Naive thymus-derived CD8-positive, alpha-beta T cell (primary cell): ENCODE measurements around the gene CUL4A. TPM values are rescaled to one million over a fixed set of nuclear protein-coding genes. Genes with fewer than 3 reads are reported as not detected.

ENCODE experiments used
- ATAC-seq, 2 donors: fragments of 150-1000 bp; cut with Tn5 transposase in 1 of 2; sonication (Bioruptor Pico), chemical (Tn5 transposase) in 1 of 2; 1 replicate in 1 of 2; 2 replicates in 1 of 2; pipeline ENCODE4 v1.10.0; 2021; ENCODE audit warnings: mild to moderate bottlenecking in 2 of 2, moderate library complexity in 2 of 2
- POLR2A ChIA-PET: fragments of 350-600 bp; sonication (Branson Sonifier 250); formaldehyde crosslinking; loops from one replicate; lab custom pipeline; 2021; ENCODE audit warnings: antibody characterized with exemption; lab: Charles Lee
- DNase-seq, 10 donors: peaks; one replicate each; pipeline versions ENCODE4 v3.0.0 to v3.0.0-alpha.2; 2020 to 2022
- H3K27ac Mint-ChIP-seq, 10 donors: one replicate each; pipeline ENCODE4 v1.8.0; 2020 to 2022; ENCODE audit warnings: mild to moderate bottlenecking in 10 of 10, mixed read lengths in 10 of 10, moderate library complexity in 4 of 10, inconsistent platforms in 1 of 10
- H3K27me3 Mint-ChIP-seq, 5 donors: one replicate each; pipeline ENCODE4 v1.8.0; 2021 to 2022; ENCODE audit warnings: mixed read lengths in 5 of 5
- H3K36me3 Mint-ChIP-seq, 3 donors: one replicate each; pipeline ENCODE4 v1.8.0; 2020 to 2022; ENCODE audit warnings: mixed read lengths in 3 of 3, mild to moderate bottlenecking in 2 of 3, inconsistent platforms in 1 of 3
- H3K4me1 Mint-ChIP-seq, 4 donors: one replicate each; pipeline ENCODE4 v1.8.0; 2021 to 2022; ENCODE audit warnings: mixed read lengths in 4 of 4
- H3K4me3 Mint-ChIP-seq, 10 donors: one replicate each; pipeline ENCODE4 v1.8.0; 2020 to 2022; ENCODE audit warnings: mild to moderate bottlenecking in 10 of 10, mixed read lengths in 10 of 10, moderate library complexity in 6 of 10, inconsistent platforms in 1 of 10
- H3K9me3 Mint-ChIP-seq, 9 donors: one replicate each; pipeline ENCODE4 v1.8.0; 2020 to 2022; ENCODE audit warnings: mixed read lengths in 9 of 9, mild to moderate bottlenecking in 3 of 9, inconsistent platforms in 1 of 9, moderate library complexity in 1 of 9
- polyA plus RNA-seq, 3 donors: library from polyadenylated mRNA; unstranded; fragments of 300-500 nt; fragmentation: Illumina TruSeq; gene quantifications; one replicate each; pipeline ENCODE4 v1.2.3, GENCODE V29; 2021
- total RNA-seq, 8 experiments: library from RNA in 2 of 8; stranded (reverse) in 2 of 8; gene quantifications; one replicate each; pipeline ENCODE4 v1.2.3 and lab custom pipeline; 2021 to 2026

CUL4A gene
- total and polyA plus RNA-seq, 5 experiments from 2014 or later: 36.1 to 90.8 (median 49.2) TPM

DNA sequence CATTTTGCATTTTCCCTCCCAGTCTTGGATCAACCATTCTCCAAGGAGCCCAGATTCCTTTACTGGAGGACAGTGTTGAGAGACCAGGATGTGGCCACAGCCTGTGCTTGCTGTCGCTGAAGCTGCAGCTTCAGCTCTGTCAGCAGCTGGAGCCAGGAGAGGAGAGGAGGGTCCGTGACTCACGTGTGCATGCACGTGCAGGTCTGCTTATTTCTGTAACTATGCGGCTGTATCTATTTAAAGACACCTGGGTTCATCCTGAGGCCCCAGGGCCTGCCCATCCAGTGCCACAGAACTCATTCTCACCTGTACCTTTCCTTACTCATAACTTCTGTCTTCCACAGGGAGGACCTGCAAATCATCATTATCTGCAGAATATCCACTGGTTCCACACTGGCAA is 79.5 kb downstream of the CUL4A start:
- H3K36me3 Mint-ChIP-seq: no peaks in the 10 kb centered on the region
- H3K27ac Mint-ChIP-seq: no peak overlapping the region
- H3K27me3 Mint-ChIP-seq: peaks cover 26 to 66% (median 45%) of the 10 kb centered on the region in 5 donors
- peaks cover 6 to 13% (median 11%) of the 10 kb centered on the region in 4 donors for H3K4me1 Mint-ChIP-seq
- no peak overlapping the region for H3K4me3 Mint-ChIP-seq
- DNase-seq (no peak), ATAC-seq (no peak)
- POLR2A ChIA-PET: no interaction called here
- H3K9me3 Mint-ChIP-seq: no peaks in the 10 kb centered on the region

DNA sequence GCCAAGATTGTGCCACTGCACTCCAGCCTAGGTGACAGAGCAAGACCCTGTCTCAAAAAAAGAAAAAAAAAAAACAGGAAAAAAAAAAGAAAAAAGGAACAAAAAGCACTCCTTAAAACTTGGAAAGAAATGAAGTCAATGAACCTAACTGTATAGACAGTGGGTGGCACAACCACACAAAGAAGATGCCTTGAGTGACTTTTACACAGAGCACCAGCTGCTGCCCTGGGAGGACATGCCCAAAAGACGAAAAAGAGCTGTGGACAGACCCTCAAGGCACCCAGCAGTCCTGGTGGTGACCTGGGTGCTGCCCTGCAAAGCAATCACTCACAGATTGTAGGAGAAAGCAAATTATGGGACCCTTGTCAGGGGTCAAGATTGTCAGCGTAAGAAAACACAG is 81.7 kb downstream of the CUL4A start:
- Mint-ChIP-seq H3K9me3 (no peaks in the 10 kb centered on the region), H3K4me3 (peak overlapping the region in 1 of 10 donors; percentile 48), H3K36me3 (no peaks in the 10 kb centered on the region), H3K27ac (no peak overlapping the region), H3K27me3 (peaks cover 25 to 62% (median 47%) of the 10 kb centered on the region in 5 donors), H3K4me1 (peaks cover 9 to 15% (median 13%) of the 10 kb centered on the region in 4 donors)
- no peak for DNase-seq
- no peak for ATAC-seq
- POLR2A ChIA-PET: no interaction called here

DNA sequence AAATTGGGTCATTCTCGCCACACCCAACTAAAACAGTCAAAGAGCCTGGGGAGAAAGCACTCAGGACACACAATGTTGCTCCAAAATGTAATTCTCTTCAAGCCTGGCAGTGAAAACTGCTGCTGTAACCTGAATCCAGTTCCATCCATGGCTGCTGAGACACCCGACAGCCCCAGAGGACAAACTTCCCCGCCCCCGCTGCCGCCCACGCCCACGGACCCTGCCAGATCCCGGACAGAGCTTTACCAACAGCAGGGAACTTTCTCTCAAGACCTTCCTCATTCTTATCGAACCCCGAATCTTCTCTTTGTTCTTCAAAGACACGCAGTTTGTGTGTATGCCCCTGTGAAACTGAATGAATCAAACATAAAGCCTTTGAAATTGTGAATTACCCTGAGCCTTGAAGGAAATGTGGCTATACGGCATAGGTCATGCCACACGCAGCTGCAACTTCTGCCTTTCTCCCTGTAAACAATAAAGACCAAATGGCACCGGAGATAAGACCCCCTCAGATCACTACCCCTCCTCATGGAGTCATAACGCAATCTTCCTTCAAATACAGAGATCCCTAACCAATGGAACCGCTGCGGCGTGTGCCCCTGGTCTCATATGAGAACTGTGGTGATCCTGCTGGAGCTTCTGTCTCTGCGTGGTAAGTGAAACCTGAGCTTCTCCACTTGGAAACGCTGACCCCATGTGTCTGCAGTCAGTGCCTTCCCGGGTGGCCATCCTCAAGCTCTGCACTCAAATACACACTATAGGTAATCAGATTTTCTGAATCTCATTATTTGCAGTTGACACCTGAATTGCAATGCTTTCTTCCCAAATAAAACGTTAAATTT is 82.8 kb downstream of the CUL4A start:
- H3K27me3 Mint-ChIP-seq: peaks cover 26 to 61% (median 44%) of the 10 kb centered on the region in 5 donors
- H3K36me3 Mint-ChIP-seq: peaks cover 0 to 2% (median 2%) of the 10 kb centered on the region in 3 donors
- ATAC-seq (peak in 1 of 2 donors; percentile 22), DNase-seq (peak in 3 of 10 donors; percentile 21 to 27 (median 22))
- POLR2A ChIA-PET: no interaction called here
- H3K4me3 Mint-ChIP-seq: peak overlapping the region; percentile 1 to 69 (median 30)
- peaks cover 0 to 4% (median 1%) of the 10 kb centered on the region in 9 donors for H3K9me3 Mint-ChIP-seq
- H3K27ac Mint-ChIP-seq: peak overlapping the region in 3 of 10 donors; percentile 10 to 56 (median 21)
- H3K4me1 Mint-ChIP-seq: peaks cover 14 to 22% (median 20%) of the 10 kb centered on the region in 4 donors

DNA sequence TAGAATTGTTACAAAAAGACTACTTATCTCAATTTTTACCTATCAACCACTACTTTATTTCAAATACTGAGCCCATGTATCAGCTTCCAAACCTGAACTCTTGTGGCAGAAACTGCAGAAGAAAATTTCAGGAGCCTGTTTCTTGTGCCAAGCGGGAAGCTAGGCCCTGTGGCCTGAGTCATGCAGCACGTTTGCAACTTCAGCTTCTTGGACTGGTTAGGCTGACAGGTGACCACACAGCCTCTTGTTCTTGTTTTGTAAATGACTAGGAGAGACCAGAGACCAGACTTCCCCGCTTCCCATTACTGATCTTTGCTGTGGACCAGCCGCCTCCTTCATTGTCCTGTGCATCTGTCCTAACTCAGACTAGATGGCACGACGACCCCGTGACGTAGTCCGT is 84.3 kb downstream of the CUL4A start:
- no peak overlapping the region for H3K27ac Mint-ChIP-seq
- POLR2A ChIA-PET: interaction anchor here (0.6 kb wide), 1 partner anchor 156 kb away, joined by 3 read pairs; no protein-coding TSS in a partner anchor
- no peak for ATAC-seq
- DNase-seq: no peak
- peaks cover 20 to 52% (median 36%) of the 10 kb centered on the region in 5 donors for H3K27me3 Mint-ChIP-seq
- peaks cover 0 to 4% (median 1%) of the 10 kb centered on the region in 9 donors for H3K9me3 Mint-ChIP-seq
- H3K36me3 Mint-ChIP-seq: peaks cover 0 to 4% (median 2%) of the 10 kb centered on the region in 3 donors
- H3K4me3 Mint-ChIP-seq: no peak overlapping the region
- peaks cover 20 to 35% (median 32%) of the 10 kb centered on the region in 4 donors for H3K4me1 Mint-ChIP-seq

DNA sequence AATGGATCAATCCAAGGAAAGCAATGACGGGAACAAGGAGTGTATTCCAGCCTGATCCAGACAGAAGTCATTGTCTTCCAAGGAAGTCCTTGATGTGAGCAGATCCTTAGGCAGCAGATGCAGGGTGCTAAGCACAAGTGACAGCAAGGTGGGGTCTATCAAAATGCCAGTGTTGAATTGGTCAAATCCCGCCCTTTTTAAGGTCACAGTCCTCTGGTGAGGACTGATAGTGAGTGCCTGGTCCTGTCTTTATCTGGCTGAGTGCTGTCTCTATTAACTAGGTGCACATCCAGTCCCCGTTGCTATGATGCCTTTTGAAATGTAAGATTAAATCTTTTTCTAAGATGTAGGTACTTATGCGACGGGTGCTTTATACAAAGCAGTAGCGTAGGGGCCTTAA is 86.4 kb downstream of the CUL4A start:
- DNase-seq (no peak), ATAC-seq (no peak)
- Mint-ChIP-seq H3K4me1 (peaks cover 22 to 47% (median 41%) of the 10 kb centered on the region in 4 donors), H3K36me3 (peaks cover 0 to 5% (median 5%) of the 10 kb centered on the region in 3 donors), H3K9me3 (peaks cover 0 to 4% (median 1%) of the 10 kb centered on the region in 9 donors), H3K27me3 (peaks cover 5 to 31% (median 17%) of the 10 kb centered on the region in 5 donors), H3K27ac (peak overlapping the region in 9 of 10 donors; percentile 50 to 100 (median 97)), H3K4me3 (peak overlapping the region; percentile 1 to 99 (median 92))
- POLR2A ChIA-PET: interaction anchor here (1.0 kb wide), 1 partner anchor 86 kb away, joined by 4 read pairs; the partner anchor contains the start of gene CUL4A

DNA sequence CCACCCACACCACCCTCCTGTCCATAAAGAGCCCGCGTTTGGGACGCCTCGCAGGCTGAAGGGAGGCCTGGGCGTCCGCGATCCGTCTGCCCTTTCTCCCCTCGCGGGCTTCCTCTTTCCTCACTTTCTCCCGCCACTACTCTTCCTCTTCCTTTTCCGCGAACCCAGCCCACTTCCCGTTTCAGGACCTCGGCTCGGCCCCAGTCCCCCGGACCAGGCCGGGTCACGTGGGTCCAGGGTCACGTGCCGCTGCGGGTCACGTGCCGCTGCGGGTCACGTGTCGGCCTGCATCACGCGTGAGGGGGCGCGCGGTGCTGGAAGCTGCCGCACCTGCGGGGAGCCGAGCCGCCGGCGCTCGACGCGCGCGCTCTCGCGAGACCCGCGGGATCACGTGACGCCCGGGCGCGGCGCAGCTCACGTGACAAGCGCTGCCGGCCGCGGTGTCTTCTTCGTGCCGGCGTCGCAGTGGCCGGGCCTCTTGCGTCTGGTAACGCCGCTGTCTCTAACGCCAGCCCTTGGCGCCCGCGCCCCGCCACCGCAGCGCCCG is 87.5 kb downstream of the CUL4A start, which contains the start of gene LAMP1:
LAMP1 (plus strand) TSS at position 417 of the 547 bp plus-strand sequence. CDS start 196 bp downstream, outside the sequence.
- peak; percentile 83 to 85 for ATAC-seq
- peaks cover 3 to 21% (median 12%) of the 10 kb centered on the region in 5 donors for H3K27me3 Mint-ChIP-seq
- POLR2A ChIA-PET: interaction anchor here (0.9 to 1.4 kb wide), 4 partner anchors 12 to 88 kb away, joined by 4 to 17 read pairs (median 4); partner anchors contain the start of genes CUL4A and PCID2
- peak; percentile 97 to 100 (median 100) for DNase-seq
- H3K4me3 Mint-ChIP-seq: peak within 1 kb of the TSS; percentile 77 to 99 (median 98)
- peaks cover 0 to 10% (median 5%) of the 10 kb centered on the region in 3 donors for H3K36me3 Mint-ChIP-seq
- peaks cover 0 to 4% (median 1%) of the 10 kb centered on the region in 9 donors for H3K9me3 Mint-ChIP-seq
- peaks cover 22 to 49% (median 42%) of the 10 kb centered on the region in 4 donors for H3K4me1 Mint-ChIP-seq
- peak within 1 kb of the TSS; percentile 96 to 100 (median 99) for H3K27ac Mint-ChIP-seq

DNA sequence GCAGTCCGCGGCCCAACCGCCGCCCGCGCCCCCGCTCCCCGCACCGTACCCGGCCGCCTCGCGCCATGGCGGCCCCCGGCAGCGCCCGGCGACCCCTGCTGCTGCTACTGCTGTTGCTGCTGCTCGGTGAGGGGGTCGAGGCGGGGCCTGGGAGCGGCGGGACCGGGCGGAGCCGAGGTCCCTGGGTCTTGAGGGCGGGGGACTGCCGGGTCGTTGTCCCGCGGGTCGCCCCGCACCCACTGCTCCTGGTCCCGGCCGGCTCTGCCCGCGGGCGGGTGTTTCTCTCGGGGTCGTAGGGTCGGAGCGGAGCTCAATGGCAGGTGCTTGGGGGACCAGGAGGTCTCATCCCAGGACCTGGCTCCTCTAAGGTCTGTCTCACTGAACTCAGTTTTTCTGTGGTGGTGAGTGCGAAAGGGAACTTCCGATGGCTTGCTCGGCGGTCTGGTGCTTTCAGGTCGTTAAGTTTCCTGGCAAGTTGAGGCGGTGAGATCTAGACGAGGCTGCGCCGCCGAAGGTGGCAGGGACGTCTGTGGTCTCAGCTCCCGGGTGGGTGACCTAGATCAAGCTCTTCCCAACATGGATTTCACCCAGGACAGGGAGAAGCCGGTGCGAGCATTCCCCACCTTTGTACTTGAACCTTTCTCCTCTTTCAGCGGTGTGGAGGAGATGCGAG is 88.1 kb downstream of the CUL4A start:
- peaks cover 0 to 4% (median 1%) of the 10 kb centered on the region in 9 donors for H3K9me3 Mint-ChIP-seq
- DNase-seq (peak in 8 of 10 donors; percentile 34 to 73 (median 54)), ATAC-seq (peak; percentile 67 to 71)
- H3K4me1 Mint-ChIP-seq: peaks cover 17 to 44% (median 36%) of the 10 kb centered on the region in 4 donors
- H3K4me3 Mint-ChIP-seq: peak overlapping the region; percentile 77 to 99 (median 96)
- peaks cover 2 to 15% (median 7%) of the 10 kb centered on the region in 5 donors for H3K27me3 Mint-ChIP-seq
- peak overlapping the region; percentile 93 to 100 (median 96) for H3K27ac Mint-ChIP-seq
- POLR2A ChIA-PET: interaction anchor here (0.9 to 1.4 kb wide), 5 partner anchors 9 to 89 kb away, joined by 3 to 17 read pairs (median 4); partner anchors contain the start of genes CUL4A and PCID2
- H3K36me3 Mint-ChIP-seq: peaks cover 0 to 10% (median 5%) of the 10 kb centered on the region in 3 donors

DNA sequence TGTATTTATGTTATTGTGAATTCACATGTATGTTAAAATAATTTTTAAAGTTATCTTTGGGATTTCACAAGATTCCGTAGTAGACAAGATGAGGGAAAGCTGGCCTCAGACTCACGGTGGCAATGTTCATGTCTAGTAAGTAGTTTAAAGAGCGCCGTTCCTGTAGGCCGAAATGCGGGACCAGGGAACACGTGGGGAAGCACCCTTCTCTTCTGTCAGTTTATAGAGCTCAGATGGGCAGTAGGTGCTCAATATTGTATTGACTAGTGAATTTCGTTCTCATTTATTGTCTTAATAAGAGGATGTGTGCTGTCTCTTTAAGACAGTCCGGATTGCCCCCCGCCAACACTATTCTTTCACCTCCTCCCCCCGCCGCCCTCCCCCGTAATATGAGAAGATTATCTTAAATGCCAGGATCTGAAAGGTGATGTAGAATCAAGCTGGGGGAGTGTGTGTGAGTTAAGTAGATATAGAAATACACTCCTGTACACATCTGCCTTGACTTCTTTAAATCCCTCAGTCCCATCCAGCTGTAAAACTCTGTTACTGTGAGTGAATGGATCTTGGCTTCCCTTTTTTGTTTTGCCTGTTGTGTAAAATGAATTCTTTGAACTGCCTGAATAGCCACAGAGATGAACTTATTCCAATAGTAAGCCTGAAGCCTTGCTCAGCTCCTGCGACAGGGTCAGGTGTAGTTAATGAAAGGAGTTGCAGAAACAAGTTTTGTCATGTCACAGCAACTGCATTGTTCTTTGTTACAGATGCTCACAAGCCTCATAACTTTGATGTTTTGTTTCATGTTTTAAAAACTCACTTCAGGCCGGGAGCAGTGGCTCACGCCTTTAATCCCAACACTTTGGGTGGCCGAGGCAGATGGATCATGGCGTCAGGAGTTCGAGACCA is 88.9 kb downstream of the CUL4A start:
- ATAC-seq: no peak
- H3K27ac Mint-ChIP-seq: peak overlapping the region; percentile 93 to 100 (median 96)
- H3K36me3 Mint-ChIP-seq: peaks cover 0 to 18% (median 5%) of the 10 kb centered on the region in 3 donors
- H3K4me3 Mint-ChIP-seq: peak overlapping the region; percentile 77 to 99 (median 96)
- DNase-seq: peak in 1 of 10 donors; percentile 2
- peaks cover 21 to 49% (median 38%) of the 10 kb centered on the region in 4 donors for H3K4me1 Mint-ChIP-seq
- POLR2A ChIA-PET: interaction anchor here (0.6 to 1.4 kb wide), 6 partner anchors 9 to 316 kb away, joined by 3 to 4 read pairs (median 4); partner anchors contain the start of gene CUL4A
- peaks cover 0 to 8% (median 5%) of the 10 kb centered on the region in 5 donors for H3K27me3 Mint-ChIP-seq
- peaks cover 0 to 4% (median 1%) of the 10 kb centered on the region in 9 donors for H3K9me3 Mint-ChIP-seq

DNA sequence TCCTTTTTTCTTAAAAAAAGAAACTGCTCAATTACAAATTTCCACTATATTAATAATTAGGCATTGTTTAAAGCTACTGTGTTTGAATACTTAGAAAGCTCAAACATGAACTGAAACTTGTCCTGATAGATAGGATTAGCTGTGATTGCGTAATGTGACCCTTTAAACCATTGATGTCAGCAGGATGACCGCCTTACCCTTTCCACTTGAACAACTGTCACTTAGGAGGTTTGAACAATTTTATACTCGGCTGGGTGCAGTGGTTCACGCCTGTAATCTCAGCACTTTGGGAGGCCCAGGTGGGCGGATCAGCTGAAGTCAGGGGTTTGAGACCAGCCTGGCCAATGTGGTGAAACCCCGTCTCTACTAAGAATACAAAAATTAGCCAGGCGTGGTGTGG is 90.5 kb downstream of the CUL4A start:
- DNase-seq (no peak), ATAC-seq (no peak)
- peak overlapping the region in 2 of 10 donors; percentile 22 to 26 for H3K27ac Mint-ChIP-seq
- peaks cover 0 to 4% (median 1%) of the 10 kb centered on the region in 9 donors for H3K9me3 Mint-ChIP-seq
- peaks cover 0 to 5% (median 2%) of the 10 kb centered on the region in 5 donors for H3K27me3 Mint-ChIP-seq
- peaks cover 0 to 24% (median 5%) of the 10 kb centered on the region in 3 donors for H3K36me3 Mint-ChIP-seq
- H3K4me3 Mint-ChIP-seq: peak overlapping the region in 2 of 10 donors; percentile 10 to 24
- H3K4me1 Mint-ChIP-seq: peaks cover 27 to 60% (median 49%) of the 10 kb centered on the region in 4 donors
- POLR2A ChIA-PET: no interaction called here

DNA sequence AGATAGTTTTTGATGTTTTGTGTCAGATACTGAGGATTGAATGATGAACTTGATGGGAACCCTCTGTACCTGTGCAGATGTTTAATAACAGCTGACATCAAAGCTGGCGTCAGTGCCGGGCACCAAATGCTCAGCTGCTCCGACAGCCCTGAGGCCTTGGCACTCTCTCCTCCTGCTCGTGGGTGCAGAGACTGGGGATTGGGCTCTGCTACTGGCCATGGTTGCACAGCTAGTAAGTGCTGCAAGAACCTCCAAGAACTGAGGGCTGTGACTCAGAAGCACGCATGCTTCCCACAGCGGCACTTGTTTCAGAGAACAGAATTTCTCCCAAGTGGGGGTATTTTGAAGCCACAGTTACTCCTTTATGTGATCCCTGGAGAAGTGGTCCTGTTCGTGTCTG is 93.6 kb downstream of the CUL4A start:
- H3K36me3 Mint-ChIP-seq: peaks cover 0 to 42% (median 8%) of the 10 kb centered on the region in 3 donors
- peaks cover 20 to 62% (median 45%) of the 10 kb centered on the region in 4 donors for H3K4me1 Mint-ChIP-seq
- DNase-seq (no peak), ATAC-seq (no peak)
- H3K4me3 Mint-ChIP-seq: no peak overlapping the region
- H3K27ac Mint-ChIP-seq: peak overlapping the region in 3 of 10 donors; percentile 11 to 24 (median 17)
- H3K9me3 Mint-ChIP-seq: no peaks in the 10 kb centered on the region
- H3K27me3 Mint-ChIP-seq: no peaks in the 10 kb centered on the region
- POLR2A ChIA-PET: no interaction called here
